Activated gamma-delta T cell (primary cell): ENCODE data around the gene COL17A1.

Source experiments
- DNase-seq: peaks from one replicate; lab custom pipeline; 2025; lab: John Stamatoyannopoulos, UW

COL17A1 gene

DNA sequence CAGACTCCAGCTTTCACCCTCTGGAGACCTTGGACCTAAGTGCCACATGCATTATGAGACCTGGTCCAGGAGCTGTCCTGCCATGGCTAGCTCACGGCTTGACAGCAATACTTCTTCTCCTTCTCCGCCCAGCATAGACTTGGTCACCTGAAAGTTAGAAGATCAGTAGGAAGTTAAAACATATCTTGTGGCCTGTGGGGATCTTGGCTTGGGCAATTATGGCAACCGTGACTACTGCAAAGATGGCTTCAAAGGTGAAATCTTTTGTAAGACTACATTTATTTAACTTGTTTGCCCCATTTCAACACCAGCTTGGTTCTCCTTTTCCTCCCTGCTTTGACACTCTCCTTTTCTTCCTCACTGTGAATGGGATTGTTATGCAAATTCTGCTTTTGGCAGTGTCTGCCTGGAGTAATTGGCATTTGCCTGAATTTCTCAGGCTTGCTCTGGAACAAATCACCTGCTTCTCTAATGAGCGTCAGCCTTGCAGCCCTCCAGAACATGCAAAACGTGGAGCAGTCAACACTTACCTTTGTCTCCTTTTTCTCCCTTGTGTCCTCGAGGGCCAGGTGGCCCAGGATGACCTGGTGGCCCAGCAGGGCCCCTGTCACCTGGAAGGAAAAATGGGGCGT, 53.4 kb downstream of the COL17A1 start:
- DNase-seq: no peak

DNA sequence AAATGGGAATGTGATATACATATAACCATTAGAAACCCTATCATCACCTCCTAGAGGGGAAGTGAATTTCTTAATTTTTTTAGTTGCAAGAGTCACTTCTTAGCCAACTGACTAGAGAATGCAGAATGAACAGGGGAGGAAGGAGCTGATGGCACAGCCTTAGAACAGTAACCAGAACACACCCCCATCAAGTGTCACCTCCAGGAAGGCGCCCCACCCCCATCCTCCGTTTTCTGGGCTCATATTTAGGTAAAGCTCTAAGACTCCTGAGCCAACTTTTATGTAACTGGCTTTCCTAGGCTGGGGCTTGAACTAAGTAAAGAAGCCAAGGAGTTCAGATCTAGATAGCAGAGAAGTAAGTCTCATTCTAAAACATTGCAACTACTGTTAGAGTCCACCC, 54.0 kb downstream of the COL17A1 start:
- DNase-seq: no peak

DNA sequence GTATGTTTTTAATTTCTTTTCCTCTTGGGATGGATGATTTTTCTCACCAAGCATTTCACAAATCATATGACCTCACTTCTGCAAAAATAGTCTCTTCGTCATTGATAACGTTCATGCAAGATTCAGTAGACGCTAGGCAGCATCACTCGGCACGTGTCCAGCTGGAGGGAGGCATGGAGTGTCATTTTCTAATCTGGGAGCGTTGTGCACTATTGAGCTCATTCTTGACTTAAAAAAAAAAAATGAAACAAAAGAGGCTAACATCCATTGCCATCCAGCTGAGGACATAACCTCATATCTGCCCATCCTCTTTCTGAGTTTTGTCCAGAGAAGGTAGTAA, 56.2 kb downstream of the COL17A1 start:
- no peak for DNase-seq

DNA sequence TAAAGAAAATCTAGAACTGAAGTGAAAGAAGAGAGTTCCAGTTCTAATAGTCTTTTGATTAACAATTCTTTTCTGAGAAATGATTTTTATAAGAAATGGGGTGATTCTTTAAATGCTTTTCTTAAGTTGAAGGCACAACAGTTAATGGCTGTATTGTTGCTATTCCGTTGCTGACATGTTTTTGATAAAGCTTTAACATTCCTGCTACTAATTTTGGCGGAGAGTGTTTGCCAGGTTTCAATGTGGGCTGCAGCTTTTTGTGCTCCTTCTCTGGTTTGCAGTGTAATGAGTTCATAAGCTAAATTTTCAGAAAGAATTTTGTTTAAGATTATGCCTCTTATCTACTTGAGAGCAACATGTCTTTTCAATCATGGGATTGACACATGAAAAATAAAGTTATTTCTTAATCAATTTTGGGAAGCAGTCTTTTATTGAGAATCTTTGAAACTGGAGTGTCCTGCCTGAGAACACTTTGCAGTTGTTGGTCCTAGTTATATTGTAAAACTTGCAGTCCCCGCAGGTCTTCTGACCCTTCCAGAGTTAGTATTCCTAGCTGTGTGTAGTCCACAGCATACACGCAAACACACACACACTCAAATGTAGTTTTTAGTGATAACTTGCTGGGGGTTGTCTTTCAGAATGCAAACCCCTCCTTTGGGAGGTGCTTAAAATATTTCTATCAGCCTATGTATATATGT, 56.7 kb downstream of the COL17A1 start:
- no peak for DNase-seq

DNA sequence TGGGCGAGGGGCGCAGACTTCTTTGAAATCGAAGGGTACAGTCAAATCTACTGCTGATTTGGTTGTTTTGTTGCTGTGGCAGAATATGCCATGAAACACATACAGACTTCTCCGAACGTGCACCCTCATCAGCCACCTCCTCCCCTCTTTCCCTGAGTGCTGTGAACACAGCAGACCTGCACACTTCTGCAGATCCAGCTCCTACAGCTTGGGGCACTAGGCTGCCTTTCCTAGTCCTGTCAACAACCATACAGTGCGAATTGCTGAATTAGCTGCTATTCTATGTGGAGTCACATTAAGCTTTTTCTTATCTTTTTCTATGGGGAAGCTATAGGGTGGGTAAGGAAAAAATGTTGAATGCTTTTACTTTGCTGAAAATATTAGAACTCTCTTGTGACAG, 57.5 kb downstream of the COL17A1 start:
- no peak for DNase-seq

DNA sequence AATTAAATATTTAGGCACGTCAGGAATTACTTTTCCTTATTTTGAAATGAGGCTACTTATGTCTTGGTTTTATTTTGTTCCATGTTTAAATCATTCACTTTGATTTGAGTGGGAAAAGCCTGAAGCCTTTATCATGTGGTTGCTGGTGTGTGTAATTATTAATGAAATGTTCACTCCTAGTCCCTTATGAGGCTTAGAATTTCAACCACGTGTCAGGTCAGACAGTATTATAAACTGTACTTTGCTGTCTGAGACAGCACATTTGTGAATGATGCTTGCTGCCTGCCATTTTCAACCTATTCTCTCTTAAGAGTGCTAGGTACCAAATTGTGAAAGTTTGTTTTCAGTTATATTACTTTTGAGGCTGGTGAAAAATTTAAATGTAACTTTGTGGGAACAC, 58.9 kb downstream of the COL17A1 start:
- no peak for DNase-seq

DNA sequence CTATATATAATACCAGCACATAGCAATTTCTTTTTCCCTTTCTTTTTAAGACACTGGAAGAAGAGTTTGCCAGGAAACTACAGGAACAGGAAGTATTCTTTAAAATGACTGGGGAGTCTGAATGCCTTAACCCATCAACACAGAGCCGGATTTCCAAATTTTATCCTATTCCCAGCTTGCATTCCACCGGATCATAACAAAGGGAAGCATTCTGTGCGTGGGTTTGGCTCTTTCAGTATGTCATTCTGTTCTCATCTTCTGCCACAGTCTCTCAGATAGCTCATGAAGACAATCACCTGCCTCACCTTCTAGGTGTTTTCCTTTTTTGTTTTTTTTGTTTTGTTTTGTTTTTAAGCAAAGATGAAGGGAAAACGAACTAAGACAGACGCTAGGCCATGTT, 60.2 kb downstream of the COL17A1 start:
- DNase-seq: no peak

DNA sequence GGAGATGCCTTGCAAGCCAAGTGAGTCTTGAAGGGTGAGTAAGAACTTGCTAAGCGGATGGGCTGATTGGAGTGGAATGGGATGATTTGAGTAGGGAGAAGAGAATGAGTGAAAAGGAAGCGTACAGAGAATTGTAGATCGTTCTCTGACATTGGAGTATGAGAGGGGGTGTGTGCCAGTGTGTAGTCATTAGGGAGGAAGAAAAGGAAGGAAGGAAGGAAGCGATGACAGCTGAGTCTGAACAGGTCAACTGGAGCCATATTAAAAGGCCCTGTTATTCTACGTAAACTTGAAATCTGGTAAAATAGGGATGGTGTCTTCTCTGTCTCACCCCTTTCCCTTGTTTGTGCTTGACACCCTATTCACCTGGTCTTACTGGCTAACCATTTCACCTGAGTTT, 63.7 kb downstream of the COL17A1 start:
- DNase-seq: no peak

DNA sequence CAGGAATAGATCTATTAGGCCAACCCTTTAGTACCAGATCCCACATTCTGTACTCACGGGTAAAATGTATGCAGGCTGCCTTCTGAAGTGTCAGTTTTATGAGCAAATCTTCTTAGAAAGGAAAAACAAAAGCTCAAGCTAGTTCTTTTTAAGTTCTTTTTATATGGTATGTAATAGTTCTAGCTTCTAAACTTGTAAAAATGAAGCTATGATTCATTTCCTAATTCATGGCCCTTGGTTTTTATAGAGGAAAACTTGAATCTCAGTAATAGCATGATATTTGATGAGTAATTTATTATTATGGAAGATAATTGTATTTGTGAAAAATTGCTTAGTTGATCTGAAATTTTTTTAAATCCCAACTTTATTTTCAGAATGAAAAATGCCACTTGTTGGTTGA, 64.4 kb downstream of the COL17A1 start:
- DNase-seq: no peak

DNA sequence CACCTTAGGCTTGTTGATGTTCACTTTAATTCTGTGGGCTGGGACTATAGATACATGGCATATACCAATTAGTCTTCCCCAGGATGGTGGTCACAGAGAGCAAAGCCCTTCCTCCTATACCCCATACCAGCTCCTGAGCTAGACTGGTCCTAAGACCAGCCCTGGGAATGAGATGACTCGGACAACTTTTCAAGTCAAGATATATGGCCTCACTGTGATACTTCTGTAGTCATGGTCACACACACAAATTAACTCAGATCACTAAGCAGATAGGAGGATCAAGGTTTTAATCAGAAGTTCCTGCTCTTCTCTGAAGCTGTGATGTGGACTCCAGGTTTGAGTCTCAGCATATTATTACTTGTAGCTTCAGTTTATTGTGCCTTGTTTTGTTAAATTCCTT, 65.7 kb downstream of the COL17A1 start:
- no peak for DNase-seq

DNA sequence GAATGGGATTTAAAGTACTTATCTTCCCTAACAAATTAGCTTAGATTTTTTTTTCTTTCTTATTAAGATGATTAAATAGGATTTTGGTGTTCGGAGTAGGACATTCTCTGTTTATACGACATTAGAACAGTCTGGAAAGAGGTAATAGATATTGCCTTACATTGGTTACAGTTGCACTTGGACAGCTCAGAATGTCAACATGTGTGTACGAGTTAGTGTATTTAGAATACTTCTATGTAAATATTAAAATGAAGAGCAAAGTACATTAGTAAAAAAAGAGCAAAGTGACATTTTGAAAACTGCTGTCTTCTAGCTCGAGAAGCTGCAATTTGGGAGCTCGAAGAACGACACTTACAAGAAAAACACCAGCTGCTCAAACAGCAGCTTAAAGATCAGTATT, 67.2 kb downstream of the COL17A1 start:
- no peak for DNase-seq

DNA sequence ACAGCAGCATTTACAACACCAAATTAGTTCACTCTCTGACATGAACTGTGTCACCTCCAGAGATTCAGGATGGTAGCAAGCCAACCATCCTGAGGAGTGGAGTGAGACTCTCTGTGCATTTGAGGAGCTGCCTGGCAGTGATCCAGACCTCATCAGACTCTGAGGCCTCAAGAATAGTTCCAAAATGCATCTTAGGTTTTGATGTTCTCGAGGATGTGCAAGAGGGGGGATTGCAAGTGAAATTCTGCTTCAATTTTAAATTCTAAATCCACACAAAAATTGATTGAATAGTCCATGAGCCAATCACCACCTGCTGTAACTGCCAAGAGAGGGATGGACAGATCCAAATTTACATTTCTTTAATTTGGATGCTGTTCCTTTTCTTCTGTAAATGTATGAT, 69.0 kb downstream of the COL17A1 start:
- DNase-seq: no peak

DNA sequence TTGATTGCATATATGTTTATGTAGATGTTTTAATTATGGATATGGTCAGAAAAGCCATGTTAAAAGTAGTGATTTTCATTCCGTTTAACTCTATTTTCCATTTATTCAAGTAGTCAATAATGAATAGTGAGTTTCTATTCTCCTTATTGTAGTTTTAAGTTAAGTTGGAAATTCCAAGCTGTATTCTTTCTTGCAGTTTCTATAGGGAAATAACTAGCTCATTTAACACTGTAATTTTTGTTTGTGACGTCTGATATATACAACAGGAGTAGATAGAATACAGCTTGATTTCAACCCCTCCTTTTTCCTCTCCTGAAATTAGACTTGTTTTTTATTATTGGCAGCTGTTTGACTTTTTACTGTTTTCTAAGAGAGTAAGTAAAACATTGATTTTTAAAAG, 71.5 kb downstream of the COL17A1 start:
- DNase-seq: no peak

DNA sequence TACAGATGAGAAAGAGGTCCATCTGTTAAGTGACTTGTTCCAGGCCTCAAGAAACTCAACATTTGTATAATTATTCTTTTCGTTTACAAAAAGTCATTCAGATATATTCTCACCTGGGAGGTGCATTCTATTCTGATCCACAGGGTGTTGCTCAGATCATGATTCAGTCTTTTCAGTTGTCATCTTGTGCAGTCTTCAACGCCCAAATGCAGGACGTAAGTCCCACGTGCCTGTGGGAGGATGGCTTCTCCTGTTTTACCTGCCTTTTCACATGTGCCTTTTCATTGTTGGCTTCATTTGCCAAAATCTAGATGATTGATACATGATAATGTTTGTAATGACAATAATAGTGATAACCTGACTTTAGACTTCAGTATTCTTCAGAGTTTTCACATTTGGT, 72.2 kb downstream of the COL17A1 start:
- DNase-seq: no peak

DNA sequence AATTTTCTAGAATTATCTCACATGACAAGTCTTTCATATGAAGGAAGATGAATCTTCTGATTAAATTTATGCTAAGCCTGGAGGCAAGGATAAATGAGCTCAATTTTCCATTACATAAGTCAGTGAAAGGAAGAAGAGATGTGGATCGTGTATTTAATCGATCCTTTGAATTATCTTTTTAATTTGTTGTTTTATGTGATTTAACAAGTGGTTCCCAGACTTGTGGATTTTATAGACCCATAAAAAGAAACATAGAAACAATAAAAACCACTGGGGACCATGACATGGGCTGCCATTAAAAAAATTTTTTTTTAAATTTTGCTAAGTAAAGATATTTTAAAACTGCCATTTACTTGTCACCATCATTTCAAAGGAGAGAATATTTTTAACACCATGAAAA, 73.8 kb downstream of the COL17A1 start:
- no peak for DNase-seq

DNA sequence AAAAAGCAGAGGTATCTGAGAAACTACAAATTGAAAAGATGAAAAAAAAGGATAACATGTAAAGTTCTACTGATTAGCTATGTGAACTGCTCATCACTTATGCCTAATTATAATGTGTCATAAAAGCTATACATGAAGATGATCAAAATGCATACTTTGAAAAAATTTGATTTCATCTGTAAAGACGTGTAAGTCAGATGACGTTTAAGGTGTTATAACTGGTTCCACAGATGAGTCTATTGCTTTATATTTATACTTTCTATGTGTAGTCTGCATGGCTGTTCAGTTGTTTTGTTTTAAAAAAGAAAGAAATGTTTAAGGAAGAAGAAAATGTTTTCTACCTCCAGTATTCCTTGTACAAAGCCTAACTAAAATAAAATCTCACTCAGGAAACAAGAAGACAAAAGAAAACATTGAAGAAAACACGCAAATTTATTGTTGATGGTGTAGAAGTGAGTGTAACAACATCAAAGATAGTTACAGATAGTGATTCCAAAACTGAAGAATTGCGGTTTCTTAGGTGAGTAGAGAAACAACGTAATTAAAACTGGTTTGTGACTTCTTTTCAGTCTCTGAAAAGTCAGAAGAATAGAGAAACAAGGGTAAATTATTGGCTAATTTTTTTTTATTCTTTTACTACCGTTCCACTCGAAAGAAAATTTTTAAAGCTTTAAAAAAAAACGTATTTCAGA, 80.4 kb downstream of the COL17A1 start:
- no peak for DNase-seq

DNA sequence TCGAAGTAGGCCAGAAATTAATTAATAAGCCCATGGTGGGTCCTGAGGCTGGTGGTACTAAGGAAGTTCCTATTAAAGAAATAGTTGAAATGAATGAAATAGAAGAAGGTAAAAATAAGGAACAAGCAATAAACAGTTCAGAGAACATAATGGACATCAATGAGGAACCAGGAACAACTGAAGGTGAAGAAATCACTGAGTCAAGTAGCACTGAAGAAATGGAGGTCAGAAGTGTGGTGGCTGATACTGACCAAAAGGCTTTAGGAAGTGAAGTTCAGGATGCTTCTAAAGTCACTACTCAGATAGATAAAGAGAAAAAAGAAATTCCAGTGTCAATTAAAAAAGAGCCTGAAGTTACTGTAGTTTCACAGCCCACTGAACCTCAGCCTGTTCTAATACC, 82.8 kb downstream of the COL17A1 start:
- DNase-seq: no peak

DNA sequence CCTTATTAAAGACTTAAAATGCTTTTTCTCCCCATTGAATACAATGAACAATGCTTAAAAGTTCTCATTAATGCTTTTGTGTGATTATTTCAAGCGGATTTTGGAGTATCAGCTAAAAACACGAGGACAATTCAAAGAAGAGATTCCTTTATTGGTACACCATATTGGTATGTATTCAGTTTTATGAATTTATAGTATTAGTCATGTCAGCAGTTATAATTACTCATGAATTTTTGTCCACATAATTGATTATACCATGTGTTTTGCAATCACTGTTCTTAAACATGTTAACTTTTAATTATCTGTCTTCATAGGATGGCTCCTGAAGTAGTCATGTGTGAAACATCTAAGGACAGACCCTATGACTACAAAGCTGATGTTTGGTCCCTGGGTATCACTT, 86.9 kb downstream of the COL17A1 start:
- no peak for DNase-seq

DNA sequence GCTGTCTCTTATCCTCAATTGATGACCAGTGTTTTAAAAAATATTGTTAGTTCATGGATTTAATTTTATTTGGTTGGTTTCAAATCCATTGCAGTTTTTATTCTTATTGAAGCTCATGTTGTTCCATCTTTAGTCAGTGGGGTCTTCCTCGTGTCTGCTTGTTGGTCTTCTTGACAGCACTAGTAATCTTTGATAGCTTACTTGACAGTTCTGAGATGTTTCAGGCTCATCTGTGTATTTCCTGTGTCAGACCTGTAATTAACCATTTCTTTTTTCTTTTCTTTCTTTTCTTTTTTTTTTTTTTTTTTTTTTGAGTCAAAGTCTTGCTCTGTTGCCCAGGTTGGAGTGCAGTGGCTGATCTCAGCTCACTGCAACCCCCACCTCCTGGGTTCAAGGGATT, 90.5 kb downstream of the COL17A1 start:
- DNase-seq: no peak

DNA sequence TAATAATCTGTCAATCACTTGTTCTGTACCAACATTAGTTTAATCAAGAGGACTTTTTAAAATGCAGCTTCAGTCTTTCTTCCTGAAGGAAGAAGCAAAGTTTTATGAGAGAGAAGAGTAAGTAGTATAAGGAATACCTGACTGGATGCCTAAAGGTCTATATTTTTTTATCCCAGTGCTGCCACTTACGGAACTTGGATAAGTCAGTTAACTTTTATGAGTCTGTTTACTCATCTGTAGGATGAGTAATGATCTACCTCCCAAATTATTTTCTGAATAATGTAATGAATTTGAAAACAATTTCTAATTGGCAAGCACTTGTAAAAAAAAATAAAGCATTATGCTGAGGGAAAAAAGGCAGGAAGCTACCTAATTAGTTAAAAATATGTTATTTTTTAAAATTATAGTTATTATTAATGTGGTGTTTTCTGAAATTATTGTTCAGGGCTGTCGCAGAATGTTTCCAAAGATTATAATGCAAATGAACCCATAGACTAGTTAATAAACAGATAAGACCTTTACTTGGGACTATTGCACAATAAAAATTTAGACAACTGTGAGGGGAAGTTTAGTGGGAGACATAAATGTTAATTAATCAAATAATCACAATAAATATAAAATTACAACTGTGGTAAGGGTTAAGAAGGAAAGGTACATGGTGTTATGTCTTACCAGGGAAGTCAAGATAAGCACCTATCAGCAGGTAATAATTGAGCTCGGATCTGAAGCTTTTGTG, 94.1 kb downstream of the COL17A1 start:
- no peak for DNase-seq

DNA sequence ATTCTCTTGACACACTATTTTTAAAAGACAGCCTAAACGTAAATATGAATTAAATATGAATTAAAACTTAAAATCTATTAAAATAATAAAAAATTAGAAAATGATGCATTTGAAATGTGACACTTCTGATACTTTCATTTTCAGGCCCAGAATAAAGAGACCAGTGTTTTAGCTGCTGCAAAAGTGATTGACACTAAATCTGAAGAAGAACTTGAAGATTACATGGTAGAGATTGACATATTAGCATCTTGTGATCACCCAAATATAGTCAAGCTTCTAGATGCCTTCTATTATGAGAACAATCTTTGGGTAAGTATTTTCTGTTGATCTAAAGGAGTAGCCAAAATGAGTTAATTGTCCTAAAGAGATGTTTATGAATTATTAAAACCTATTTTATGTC, 95.1 kb downstream of the COL17A1 start:
- DNase-seq: no peak

DNA sequence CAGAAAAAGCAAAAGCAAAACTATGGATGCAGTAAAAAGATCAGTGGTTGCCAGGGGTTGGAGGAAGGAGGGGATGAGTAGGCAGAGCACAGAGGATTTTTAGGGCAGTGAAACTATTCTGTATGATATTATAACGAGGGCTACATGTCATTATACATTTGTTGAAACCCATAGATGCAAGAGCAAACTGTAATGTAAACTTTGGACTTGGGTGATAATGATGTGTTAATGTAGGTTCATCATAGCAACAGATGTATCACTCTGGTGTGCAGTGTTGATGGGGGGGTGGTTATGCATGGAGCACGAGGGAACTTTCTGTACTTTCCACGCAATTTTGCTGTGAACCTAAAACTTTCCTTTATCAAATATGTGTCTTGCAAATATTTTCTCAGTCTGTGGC, 95.6 kb downstream of the COL17A1 start:
- DNase-seq: no peak

DNA sequence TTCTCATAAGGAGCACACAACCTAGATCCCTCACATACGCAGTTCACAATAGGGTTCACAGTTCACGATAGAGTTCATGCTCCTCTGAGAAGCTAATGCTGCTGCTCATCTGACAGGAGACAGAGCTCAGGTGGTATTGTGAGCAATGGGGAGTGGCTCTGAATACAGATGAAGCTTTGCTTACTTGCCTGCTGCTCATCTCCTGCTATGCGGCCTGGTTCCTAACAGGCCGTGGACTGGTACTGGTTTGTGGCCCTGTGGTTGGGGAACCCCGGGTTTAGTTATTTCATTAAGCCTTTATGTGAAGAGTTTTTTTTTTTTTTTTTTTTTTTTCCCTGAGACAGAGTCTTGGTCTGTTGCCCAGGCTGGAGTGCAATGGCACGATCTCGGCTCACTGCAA, 99.3 kb downstream of the COL17A1 start:
- DNase-seq: no peak
